GM21619 (cell line): ENCODE measurements around the gene FADS6.

Experiments
- ATAC-seq: cut with Tn5 transposase; IDR thresholded peaks from one replicate; pipeline ENCODE4 v1.9.1; 2021; ENCODE audit not compliant: unreplicated experiment

The FADS6 gene, protein sequence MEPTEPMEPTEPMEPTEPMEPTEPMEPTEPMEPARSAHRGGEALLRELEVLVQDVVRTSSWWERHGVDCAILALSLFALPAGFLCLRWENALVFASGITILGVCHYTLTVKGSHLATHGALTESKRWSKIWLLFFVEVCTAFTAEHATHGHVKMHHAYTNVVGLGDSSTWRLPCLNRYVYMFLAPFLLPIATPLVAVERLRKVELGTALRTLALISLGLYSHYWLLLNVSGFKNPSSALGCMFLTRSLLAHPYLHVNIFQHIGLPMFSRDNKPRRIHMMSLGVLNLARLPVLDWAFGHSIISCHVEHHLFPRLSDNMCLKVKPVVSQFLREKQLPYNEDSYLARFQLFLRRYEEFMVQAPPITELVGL

DNA sequence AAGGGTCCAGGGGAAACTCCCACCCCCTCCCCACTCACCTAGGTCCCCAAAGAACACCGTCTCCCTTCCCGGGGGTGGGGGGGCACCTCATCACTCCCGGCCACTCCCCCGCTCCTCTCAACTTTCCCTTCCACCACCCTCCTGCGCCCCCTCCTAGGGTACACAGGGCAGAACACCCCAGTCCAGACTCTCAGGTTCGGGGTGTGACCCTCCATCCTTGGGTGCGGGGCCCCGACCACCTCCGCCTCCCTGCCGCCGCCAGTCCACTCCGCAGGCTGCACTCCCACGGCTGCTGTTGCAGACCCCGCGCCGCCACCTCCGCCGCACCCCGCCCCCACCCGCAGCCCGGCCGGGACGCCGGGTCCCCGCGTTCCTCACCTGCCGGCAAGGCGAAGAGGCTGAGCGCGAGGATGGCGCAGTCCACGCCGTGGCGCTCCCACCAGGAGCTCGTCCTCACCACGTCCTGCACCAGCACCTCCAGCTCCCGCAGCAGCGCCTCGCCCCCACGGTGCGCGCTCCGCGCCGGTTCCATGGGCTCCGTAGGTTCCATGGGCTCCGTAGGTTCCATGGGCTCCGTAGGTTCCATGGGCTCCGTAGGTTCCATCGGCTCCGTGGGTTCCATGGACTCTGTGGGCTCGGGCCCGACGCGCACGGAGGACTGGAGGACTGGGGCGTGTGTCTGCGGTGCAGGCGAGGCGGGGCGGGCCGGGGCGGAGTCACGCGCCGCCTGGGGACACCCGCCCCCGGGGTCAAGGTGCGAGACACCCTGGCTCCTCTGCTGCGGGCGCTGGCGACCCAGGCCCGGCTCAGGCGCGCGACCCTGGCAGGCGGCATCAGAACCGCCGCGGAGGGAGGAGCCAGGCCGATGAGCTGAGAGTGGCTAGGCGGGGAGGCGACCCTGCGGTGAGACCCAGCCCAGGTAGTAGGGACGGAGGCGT is at the start of gene FADS6:
TSS of gene FADS6 (minus strand) at position 660 of the 938 bp plus-strand sequence. CDS start at position 622, 38 bp downstream.
- no peak for ATAC-seq

DNA sequence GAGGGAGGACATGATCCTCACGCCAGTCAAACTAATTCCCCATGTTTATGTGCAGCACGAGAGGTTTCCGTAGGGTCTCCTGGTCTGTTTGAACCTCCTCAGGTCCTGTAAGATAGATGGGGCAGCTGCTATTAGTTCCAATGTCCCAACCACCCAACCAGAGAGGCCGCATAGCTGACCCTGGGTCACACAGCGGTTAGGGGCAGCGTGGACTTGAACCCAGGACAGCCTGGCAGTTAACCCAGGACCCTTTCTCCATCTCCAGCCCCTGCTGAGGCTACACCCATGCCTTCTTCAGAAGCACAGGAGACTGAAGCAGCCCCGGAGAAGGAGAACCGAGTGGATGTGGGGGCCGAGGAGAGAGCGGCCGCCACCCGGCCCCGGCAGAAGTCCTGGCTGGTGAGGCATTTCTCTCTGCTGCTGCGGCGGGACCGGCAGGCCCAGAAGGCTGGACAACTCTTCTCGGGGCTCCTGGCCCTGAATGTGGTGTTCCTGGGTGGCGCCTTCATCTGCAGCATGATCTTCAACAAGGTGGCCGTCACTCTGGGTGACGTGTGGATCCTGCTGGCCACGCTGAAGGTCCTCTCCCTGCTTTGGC is 47.8 kb upstream of the FADS6 start:
- ATAC-seq = no peak

DNA sequence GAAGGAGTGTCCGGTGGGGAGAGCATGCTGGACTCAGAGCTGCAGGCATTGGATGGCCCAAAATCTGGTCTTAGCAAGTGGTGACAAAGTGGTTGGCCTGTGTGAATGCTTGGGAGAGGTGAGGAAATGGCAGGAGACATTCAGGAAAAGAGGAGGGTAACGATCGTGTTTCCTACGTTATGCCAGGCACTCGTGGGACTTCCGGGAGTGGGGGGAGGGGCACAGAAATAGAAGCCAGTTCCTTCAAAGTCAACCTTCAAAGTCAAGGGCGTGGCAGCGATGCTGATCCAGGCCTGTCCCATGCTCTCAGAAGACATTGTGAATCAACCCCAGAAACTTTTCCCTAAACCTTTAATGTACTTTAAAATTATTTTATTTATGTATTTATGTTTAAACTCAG is 46.1 kb upstream of the FADS6 start:
- no peak for ATAC-seq

DNA sequence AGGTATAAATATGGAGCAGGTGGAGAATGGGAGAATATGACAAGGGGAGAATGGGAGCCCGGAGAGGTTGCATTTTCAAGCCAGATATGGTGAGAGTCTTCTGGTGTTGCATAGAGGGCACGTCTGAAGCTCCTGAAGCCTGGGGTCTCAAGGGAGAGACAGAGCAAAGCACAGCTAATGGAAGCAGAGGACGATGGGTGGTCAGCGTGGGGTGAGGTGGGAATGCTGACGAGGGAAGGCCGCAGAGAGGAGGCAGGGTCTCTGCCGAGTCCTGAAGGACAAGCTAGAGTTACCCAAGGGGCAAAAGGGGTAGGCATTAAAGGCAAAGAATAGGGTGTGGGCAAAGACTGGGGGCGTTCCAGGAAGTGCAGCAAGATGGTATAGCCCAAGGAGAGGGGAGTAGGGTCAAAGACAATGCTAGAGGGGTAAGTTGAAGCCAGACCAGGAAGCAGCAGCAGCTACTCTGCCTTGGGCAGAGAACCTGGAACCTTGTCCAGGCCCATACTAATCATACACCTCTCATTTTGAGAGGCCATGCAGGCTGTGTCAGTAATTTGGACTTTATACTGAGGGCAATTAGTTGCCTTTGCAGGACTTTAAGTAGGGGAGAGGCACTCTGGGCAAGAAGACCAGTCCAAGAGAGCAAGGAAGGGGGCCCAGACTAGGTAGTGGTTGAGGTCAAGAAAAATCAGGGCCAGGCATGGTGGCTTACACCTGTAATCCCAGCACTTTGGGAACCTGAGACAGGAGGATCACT is 44.9 kb upstream of the FADS6 start:
- no peak for ATAC-seq

DNA sequence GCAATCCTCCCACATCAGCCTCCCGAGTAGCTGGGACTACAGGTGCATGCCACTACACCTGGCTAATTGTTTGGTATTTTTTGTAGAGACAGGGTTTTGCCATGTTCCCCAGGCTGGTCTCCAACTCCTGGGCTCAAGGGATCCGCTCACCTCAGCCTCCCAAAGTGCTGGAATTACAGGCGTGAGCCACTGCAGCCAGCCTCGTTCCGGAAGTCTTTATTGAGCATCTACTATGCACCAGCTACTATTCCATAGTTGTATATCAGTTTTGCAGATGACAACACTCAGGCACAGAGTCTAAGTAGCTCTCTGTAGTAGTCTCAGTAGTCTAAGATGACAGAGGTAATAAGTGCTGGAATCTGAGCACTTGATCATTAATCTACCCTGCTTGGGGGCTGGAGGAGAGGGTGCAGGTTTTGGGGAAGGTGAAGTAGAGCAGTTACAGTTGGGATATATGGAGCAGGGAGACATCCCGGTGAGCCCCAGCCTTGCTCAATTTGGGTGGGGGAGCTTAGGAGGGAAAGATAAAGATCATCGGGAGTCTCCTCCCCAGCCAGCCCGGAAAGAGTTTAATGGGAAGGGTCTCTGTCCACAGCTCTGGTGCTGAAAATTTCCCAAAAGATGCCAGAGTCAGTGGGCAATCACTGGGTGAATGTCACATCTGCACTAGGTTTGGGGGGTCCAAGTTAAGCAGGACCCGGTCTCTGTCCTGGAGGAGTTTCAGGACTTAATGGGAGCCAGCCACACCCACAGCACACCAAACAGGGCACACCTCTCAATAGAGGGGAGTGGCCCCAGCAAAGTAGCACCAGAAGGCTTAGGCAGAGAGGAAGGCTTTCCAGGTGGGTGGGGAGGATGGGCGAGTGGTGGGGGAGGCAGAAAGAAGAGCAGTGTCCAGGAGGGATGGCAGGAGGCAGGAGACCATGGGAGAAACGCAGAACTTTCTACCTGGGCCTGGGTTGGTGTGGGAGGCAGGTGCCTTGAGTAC is 43.9 kb upstream of the FADS6 start:
- no peak for ATAC-seq

DNA sequence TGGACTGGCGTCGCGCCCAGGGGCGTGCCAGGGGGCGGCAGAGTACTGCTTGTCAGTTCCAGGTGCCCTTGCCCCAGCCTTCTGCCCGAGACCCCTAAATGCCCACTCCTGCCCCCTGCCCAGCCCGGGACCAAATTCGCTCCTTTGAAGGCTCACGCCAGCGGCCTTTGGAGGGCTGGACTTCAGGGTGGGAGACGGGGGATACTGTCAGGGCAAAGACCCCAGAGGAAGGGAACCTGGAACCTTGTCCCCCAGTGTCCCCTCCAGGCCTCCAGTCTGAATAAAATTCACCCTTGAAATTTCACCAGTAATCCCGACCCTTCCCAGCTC is 43.0 kb upstream of the FADS6 start:
- no peak for ATAC-seq

DNA sequence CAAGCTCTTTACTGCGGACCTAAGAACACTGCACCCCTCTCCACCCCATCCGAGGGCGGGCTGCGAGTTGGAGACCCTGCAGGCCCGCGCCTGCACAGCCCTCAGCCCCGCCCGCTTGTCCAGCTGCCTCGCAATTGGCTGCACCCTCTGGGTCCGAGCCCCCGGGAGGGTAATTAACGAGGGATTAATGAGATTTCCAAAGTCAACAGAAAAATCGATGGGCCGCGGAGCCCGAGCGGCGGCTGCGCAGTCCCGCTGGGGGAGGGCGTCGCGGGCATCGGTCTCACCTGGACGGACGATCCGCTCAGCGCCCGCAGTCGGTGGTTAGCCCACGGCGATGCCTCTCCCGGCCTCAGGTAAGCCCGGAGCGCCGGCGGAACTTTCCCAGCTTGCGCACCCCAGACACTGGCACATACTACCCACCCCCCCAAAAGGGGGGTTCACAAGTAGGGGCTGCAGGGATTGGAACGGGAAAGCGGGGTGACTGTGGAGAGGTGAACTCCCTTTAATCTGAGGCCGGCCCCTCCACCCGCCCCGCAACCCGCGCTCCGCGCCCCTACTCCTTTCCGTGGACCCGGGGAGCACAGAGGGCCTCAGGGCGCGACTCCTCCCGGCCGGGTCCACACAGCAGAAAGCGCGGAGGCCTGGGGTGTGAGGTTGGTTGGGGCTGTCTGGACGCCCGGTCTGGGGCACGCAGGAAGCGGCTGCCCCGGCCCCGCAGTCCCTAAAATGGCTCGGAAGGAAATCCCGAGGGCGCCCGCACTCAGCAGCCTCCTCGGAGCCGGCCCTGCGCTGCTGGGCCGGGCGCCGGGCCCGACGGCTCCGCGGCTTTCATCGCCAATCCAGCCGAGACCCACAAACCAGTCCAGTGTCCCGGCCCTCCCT is 42.4 kb upstream of the FADS6 start, which contains the start of gene OTOP3:
TSS of gene OTOP3 (plus strand) at position 314 of the 885 bp plus-strand sequence. CDS start at position 338, 24 bp downstream.
- ATAC-seq = no peak

DNA sequence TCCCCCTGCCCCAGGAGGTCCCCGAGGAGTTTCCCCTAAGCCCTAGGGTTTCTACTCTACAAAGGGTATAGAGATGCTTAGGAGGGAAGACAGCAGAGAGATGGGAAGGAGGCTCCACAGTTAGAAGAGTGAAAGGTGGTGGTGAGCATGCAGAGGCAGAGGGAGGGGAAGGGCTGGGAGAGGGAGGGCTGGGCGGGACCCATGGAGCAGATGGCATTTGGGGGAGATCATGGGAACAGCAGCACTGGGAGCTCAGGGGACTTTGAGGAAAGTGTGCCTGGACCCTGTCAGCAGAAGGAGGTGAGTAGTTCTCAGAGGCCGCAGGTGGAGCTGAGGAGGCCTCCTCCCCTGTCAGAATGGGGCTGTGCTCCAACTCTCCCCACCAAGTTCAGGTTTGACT is 41.6 kb upstream of the FADS6 start:
- ATAC-seq = no peak

DNA sequence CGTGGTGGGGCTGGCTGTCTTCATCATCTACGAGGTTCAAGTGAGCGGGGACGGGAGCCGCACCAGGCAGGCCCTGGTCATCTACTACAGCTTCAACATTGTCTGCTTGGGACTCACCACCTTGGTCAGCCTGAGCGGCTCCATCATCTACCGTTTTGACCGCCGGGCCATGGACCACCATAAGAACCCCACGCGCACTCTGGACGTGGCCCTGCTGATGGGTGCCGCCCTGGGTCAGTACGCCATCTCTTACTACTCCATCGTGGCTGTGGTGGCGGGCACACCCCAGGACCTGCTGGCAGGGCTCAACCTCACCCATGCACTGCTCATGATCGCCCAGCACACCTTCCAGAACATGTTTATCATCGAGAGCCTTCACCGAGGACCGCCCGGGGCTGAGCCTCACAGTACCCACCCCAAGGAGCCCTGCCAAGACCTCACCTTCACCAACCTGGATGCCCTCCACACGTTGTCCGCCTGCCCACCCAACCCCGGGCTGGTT is 37.2 kb upstream of the FADS6 start:
- ATAC-seq = no peak

DNA sequence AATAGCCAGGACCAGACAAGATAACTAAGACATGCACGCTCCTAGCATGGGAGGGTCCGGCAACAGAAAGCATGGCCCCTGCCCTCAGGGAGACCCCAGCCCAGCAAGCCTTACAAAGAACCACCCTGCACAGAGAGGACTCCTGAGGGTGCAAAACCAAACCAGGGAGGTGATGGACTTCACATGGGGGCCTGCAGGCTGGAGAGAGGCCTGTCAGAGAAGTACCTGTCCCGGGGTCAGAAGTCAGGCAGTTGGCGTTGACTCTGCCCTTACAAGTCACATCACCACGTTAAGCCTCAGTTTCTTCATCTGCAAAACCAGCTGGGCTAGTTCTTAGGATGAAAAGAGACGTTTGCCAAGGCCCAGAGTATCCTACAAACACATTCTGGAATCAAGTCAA is 35.4 kb upstream of the FADS6 start:
- no peak for ATAC-seq

DNA sequence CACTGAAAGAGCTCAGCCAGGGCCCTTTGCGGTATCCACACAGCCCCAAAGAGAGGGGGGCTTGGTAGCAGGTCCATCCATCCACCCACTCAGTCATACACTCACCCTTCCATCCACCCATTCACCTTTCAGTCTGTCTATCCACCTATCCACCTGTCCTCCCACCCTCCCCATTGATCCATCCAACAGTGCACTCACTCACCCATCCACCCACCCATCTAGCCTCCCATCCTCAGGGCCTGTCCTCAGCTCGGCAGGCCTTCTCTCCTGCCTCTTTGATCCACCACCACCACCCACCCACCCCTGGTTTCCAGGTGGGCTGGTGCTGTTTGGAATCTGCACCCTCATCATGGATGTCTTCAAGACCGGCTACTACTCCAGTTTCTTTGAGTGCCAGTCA is 31.8 kb upstream of the FADS6 start:
- ATAC-seq = no peak

DNA sequence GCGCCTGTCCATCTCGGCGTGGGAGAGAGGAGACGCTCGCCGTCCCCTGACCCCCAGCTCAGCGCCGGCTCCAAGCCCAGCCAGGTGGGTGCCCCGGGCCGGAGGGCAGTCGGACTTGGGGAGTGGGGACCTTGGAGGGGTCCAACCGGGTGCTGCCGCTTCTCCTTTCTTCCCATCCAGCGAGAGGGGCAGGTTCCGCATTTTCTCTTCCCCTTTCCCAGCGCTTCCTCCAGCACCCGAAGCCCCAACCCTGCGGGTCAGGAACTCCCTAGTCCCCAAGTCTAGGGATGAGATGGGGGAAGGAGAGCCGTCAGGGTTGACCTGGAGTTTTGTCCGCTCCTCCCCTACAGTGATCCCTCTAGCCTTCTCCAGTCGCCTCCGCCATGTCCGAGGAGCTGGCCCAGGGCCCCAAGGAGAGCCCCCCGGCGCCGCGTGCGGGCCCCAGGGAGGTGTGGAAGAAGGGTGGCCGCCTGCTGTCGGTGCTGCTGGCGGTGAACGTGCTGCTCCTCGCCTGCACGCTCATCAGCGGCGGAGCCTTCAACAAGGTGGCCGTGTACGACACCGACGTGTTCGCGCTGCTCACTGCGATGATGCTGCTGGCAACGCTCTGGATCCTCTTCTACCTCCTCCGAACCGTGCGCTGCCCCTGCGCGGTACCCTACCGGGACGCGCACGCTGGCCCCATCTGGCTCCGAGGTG is 31.0 kb upstream of the FADS6 start, which contains the start of gene OTOP2:
TSS of gene OTOP2 (plus strand) at position 24 of the 699 bp plus-strand sequence. CDS start at position 384, 360 bp downstream.
- no peak for ATAC-seq

DNA sequence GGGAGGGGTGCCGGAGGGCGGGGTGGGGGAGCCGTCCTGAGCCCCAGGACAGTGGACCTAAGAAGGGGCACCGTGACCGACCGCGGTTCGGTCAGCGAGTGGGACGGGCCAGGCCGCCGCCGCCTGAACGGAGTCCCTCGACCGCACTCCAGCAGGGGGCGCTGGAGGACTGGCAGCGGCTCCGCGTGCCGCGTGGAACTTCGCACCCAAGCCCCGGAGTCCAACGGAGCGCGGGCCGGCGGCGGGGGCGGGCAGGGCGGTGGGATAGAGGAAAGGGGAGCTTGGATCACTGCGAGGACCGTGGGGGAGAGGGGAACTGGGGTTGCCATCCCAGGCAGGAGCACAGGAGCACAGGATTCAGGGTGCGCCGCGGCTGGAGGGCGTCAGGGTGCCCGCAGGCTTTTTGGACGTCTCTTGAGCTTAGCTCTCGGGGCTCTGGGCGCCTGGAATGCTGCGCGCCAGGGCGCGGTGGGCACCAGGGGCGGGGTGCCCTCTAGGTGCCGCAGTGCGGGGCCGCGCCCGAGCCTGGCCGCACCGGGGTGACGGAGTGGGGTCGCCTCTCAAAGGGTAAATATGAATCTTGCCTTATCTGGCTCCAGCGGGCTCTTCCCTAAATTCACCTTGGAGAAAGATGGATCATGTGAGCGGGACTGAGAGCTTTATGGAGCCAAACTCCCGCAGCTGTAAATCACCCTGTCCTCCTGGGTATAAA is 30.3 kb upstream of the FADS6 start:
- no peak for ATAC-seq

DNA sequence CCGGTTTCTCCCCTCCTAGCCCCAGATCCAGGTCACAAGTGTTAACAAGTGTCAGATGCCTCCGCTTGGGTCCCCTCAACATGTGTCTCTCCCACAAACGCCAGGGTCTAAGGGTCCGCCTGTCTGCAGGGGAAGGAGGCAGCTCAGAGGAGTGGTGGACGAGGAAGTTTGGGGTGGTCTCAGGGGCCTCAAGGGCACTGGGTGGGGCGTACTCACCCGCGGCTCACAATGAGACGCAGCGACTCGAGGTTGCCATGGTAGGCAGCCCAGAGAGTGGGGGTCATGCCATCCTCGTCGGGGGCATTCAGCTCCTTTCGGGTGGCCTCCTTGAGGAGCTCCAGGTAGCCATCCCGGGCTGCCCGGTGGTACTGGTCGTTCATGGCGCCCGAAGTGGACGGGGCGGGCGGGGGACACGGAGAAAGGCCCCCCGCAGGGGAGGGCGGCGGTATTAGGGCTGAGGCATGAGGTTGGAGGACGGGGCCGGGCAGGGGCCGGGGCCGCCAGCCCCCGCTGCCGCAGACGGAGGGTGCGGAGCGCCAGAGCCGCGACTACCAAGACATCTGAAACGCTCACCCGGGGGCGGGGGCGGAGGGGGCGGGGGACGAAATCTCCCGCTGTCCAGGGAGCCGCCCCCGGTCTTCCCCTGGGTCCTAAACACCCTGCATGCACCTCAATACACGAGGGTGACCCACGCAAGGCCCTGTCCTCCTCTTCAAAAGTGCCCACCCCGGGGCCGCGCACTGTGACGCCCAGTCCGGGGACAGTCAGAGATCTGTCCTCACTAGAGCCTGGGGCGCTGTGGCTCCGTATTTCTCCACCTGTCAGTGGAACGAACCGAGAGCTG is 29.5 kb upstream of the FADS6 start, which contains the start of gene USH1G:
TSS of gene USH1G (minus strand) at position 562 of the 844 bp plus-strand sequence. CDS start at position 380, 182 bp downstream.
- ATAC-seq = no peak

DNA sequence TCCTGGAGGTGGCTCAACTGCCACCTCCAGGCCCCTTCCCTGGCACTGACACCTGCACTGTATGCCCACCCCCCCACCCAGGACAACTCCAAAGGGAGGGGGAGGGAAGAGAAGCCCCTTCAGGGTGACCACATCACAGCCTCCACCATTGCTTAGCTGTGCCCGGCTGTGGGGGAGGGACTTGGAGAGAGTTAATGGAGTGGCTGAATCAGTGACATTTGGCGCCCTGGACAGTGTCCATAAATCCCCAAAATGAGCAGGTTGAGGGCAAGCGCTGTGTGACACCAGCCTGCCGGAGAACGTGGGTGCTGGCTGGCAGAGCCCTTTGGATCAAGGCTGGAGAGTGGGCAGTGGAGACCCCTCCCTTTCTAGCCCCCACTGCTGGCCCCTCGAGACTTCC is 28.7 kb upstream of the FADS6 start:
- no peak for ATAC-seq

DNA sequence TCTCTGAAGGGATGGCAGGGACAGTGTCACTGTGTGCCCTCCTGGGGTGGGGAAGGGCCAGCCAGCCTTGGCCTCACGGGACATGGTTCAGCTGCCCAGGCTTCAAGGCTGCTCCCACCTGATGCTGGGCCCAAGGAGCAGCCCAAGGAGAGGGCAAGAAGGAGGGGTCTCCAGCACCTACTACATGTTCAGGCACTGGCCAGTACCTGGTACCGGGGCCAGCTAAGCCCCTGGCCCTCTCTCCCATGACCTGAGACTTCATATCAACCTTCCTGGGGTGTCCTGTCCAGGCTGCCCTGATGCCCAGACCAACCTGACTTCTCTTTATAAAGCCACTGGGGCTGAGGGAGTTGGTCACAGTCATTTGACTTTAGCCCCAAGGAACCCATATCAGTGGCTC is 28.3 kb upstream of the FADS6 start:
- no peak for ATAC-seq
